HCT116 (cell line): ENCODE measurements around the gene TNRC18.

ENCODE experiments used
- CTCF ChIP-seq, 3 experiments: fragments of 200-600 bp in 1 of 3; sonication (generic) in 1 of 3; IDR thresholded peaks in 2 of 3; conservative IDR thresholded peaks in 1 of 3; 2 replicates each; pipeline ENCODE4 v1.5.1; 2012 to 2017; ENCODE audit warnings: low read depth in 2 of 3, low read length in 2 of 3, antibody characterized with exemption in 1 of 3, borderline replicate concordance in 1 of 3, control low read depth in 1 of 3, mild to moderate bottlenecking in 1 of 3, mixed read lengths in 1 of 3, mixed run types in 1 of 3, moderate library complexity in 1 of 3; ENCODE audit not compliant: insufficient read depth in 1 of 3
- EGR1 ChIP-seq: IDR thresholded peaks from 2 replicates; pipeline ENCODE4 v1.6.1; 2012; ENCODE audit warnings: low read depth
- EZH2 ChIP-seq: fragments of 200-600 bp; sonication (generic); IDR thresholded peaks from 2 replicates; pipeline ENCODE4 v1.6.1; 2017; ENCODE audit warnings: antibody characterized with exemption, mixed run types
- POLR2A ChIP-seq: IDR thresholded peaks from 2 replicates; pipeline ENCODE4 v1.7.0; 2011; ENCODE audit warnings: borderline replicate concordance; ENCODE audit not compliant: insufficient read depth, insufficient read length; ENCODE audit errors: extremely low read depth
- POLR2AphosphoS5 ChIP-seq: IDR thresholded peaks from 2 replicates; pipeline ENCODE4 v1.6.1; 2011; ENCODE audit warnings: mild to moderate bottlenecking, low read depth, low read length, moderate library complexity
- RAD21 ChIP-seq: IDR thresholded peaks from 2 replicates; pipeline ENCODE4 v1.6.1; 2012; ENCODE audit warnings: low read depth, mild to moderate bottlenecking
- TCF7L2 ChIP-seq: IDR thresholded peaks from 2 replicates; pipeline ENCODE4 v1.7.0; 2011; ENCODE audit warnings: borderline replicate concordance, inconsistent platforms; ENCODE audit not compliant: insufficient read depth, insufficient read length; ENCODE audit errors: extremely low read depth
- TF ChIP-seq, protein P1 (sequence below): IDR thresholded peaks from 2 replicates; pipeline ENCODE4 v1.6.1; 2012

DNA sequence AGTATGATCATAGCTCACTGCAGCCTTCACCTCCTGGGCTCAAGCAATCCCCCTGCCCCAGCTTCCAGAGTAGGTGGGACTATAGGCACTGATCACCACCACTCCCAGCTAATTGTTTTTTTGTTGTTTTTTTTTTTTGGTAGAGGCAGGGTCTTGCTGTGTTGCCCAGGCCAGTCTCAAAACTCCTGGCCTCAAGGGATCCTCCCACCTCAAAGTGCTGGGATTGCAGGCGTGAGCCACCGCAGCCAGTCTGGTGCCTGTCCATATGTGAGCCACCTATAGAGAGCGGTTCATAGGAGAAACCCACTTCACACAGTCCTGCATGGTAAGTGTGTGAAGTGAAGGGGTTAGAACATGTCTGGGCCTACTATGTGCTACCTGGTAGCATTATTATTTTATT is 93.3 kb downstream of the TNRC18 start:
- TF ChIP-seq CTCF (IDR thresholded peaks at IDR 0.05 in 2 of 3, conservative IDR thresholded peaks at IDR 0.05 in 1 of 3; ENCODE audit: borderline replicate concordance in 1 of 3, insufficient read depth in 1 of 3, low read depth in 2 of 3, low read length in 2 of 3) (no peak), POLR2AphosphoS5 (no peak), EZH2 (no peak), RAD21 (no peak), POLR2A (no peak), TCF7L2 (no peak), EGR1 (no peak)
- TF ChIP-seq, protein P1, sequence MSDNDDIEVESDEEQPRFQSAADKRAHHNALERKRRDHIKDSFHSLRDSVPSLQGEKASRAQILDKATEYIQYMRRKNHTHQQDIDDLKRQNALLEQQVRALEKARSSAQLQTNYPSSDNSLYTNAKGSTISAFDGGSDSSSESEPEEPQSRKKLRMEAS, result no peak
